K562 (cell line): ENCODE data around the gene CERCAM. TPM values are rescaled to one million over a fixed set of nuclear protein-coding genes. Genes with fewer than 3 reads are reported as not detected.
A peak's percentile ranks its signal among the peaks of the same experiment; 100 is the strongest.

Experiments used
- BRD4 ChIP-seq: fragments of 200-600 bp; sonication (generic); IDR thresholded peaks from 2 replicates; pipeline ENCODE4 v1.6.1; 2017; ENCODE audit warnings: inconsistent platforms
- CREB3L1 ChIP-seq: fragments of 450-650 bp; IDR thresholded peaks from 2 replicates; pipeline ENCODE4 v1.6.1; 2014; ENCODE audit warnings: low read depth, mild to moderate bottlenecking, moderate library complexity, borderline replicate concordance
- ELK3 ChIP-seq: fragments of 450-650 bp; formaldehyde crosslinking; IDR thresholded peaks from 2 replicates; pipeline ENCODE4 v1.4.0; 2020; ENCODE audit warnings: mild to moderate bottlenecking
- L3MBTL2 ChIP-seq: fragments of 450-650 bp; IDR thresholded peaks from 2 replicates; pipeline ENCODE4 v1.6.1; 2016; ENCODE audit warnings: mild to moderate bottlenecking, moderate library complexity
- MAFF ChIP-seq: IDR thresholded peaks from 2 replicates; pipeline ENCODE4 v1.6.1; 2012; ENCODE audit warnings: low read length, improper control_type of control experiment
- MAFK ChIP-seq: IDR thresholded peaks from 2 replicates; pipeline ENCODE4 v1.6.1; 2011; ENCODE audit warnings: low read length, improper control_type of control experiment
- MCM5 ChIP-seq: fragments of 450-650 bp; IDR thresholded peaks from 2 replicates; pipeline ENCODE4 v1.6.1; 2016; ENCODE audit warnings: low read depth
- MTA1 ChIP-seq: fragments of 450-650 bp; IDR thresholded peaks from 2 replicates; pipeline ENCODE4 v1.6.1; 2017; ENCODE audit warnings: borderline replicate concordance
- NFRKB ChIP-seq: fragments of 450-650 bp; IDR thresholded peaks from 2 replicates; pipeline ENCODE4 v1.6.1; 2016; ENCODE audit warnings: low read depth
- NONO ChIP-seq, 2 experiments: fragments of 200-400 bp in 1 of 2; fragments of 450-650 bp in 1 of 2; formaldehyde crosslinking in 1 of 2; IDR thresholded peaks; 2 replicates each; pipeline ENCODE4 v1.6.1; 2017; ENCODE audit warnings: low read depth in 2 of 2, mild to moderate bottlenecking in 2 of 2, moderate library complexity in 2 of 2, low read length in 1 of 2
- PKNOX1 ChIP-seq: fragments of 450-650 bp; IDR thresholded peaks from 2 replicates; pipeline ENCODE4 v1.6.1; 2016
- POLR3A ChIP-seq: IDR thresholded peaks from 2 replicates; pipeline ENCODE4 v1.6.1; 2011; ENCODE audit warnings: borderline replicate concordance, mild to moderate bottlenecking, moderate library complexity; ENCODE audit not compliant: insufficient read length, insufficient read depth; ENCODE audit errors: extremely low read depth
- POU5F1 ChIP-seq: fragments of 150-350 bp; IDR thresholded peaks from 2 replicates; pipeline ENCODE4 v1.6.1; 2014; ENCODE audit warnings: borderline replicate concordance, low read length, low read depth, mild to moderate bottlenecking; ENCODE audit not compliant: partially characterized antibody
- U2AF1 ChIP-seq: fragments of 200-400 bp; formaldehyde crosslinking; optimal IDR thresholded peaks from 2 replicates; pipeline ENCODE3; 2017; ENCODE audit warnings: mild to moderate bottlenecking, low read depth, low read length, moderate library complexity
- ZKSCAN3 ChIP-seq: fragments of 250-450 bp; sonication (Bioruptor Pico); IDR thresholded peaks from 2 replicates; pipeline ENCODE4 v1.4.0; 2020
- ZNF197 ChIP-seq: fragments of 200-800 bp; sonication (Bioruptor generic); IDR thresholded peaks from 2 replicates; pipeline ENCODE4 v1.6.1; 2016; ENCODE audit warnings: low read depth, missing genetic modification characterization, missing compliant biosample characterization
- ZZZ3 ChIP-seq: fragments of 450-650 bp; IDR thresholded peaks from 2 replicates; pipeline ENCODE4 v1.6.1; 2016; ENCODE audit warnings: antibody characterized with exemption, mild to moderate bottlenecking, moderate library complexity
- polyA plus RNA-seq, 8 experiments: library from polyadenylated mRNA; depleted of rRNA in 4 of 8; stranded (reverse) in 5 of 8; unstranded in 3 of 8; fragments of >200 nt; fragmentation: Nextera tagmentation in 2 of 8; fragmentation: Illumina TruSeq in 1 of 8; extraction: Ambion mirVana in 2 of 8; extraction: Trizol in 1 of 8; gene quantifications; 2 replicates each; pipeline versions ENCODE4 v1.2.1 to v1.2.3, GENCODE V29; 2011 to 2014; ENCODE audit warnings: inconsistent platforms in 1 of 8, missing spikeins in 1 of 8
- total RNA-seq, 7 experiments: library from RNA; depleted of rRNA in 6 of 7; stranded (reverse); fragments of >200 nt in 6 of 7; fragmentation: Illumina TruSeq in 2 of 7; extraction: Trizol in 2 of 7; gene quantifications; 2 replicates each; pipeline versions ENCODE4 v1.2.1 to v1.2.3, GENCODE V29; 2011 to 2021; ENCODE audit warnings: low replicate concordance in 1 of 7
- TF ChIP-seq, protein P1 (sequence below), 2 experiments: fragments of 450-650 bp; IDR thresholded peaks; 2 replicates each; pipeline ENCODE4 v1.6.1; 2018; ENCODE audit warnings: mild to moderate bottlenecking in 2 of 2, low read depth in 1 of 2; ENCODE audit not compliant: partially characterized antibody in 2 of 2
- TF ChIP-seq, protein P2 (sequence below): fragments of 250-450 bp; sonication (Bioruptor Pico); IDR thresholded peaks from 2 replicates; pipeline ENCODE4 v1.8.0; 2022; ENCODE audit warnings: moderate library complexity, mild to moderate bottlenecking, inconsistent platforms

CERCAM gene
- total and polyA plus RNA-seq, 9 of the 15 experiments (the other 6 are each of a cell fraction or from before 2014, with no cell fraction given), result 0.75 to 24.0 (median 18.0) TPM

GRCh38 chr9:128455849-128456612 is 35.4 kb downstream of the CERCAM start, which contains the start of gene ODF2 (continued):
- TF ChIP-seq ELK3 (CRISPR knock-in tag) (no peak), ZNF197 (no peak), MCM5 (no peak), U2AF1 (no peak), NFRKB (no peak), POLR3A (no peak), L3MBTL2 (no peak; the same call in 1 of the 2 replicates), MAFK (no peak), BRD4 (no peak), NONO (IDR thresholded peaks at IDR 0.05; ENCODE audit: low read depth in 2 of 2, low read length in 1 of 2) (peak; percentile 56 to 65; a peak in 3 of 4 replicates), PKNOX1 (peak; percentile 34; the same call in 1 of the 2 replicates), MTA1 (no peak), POU5F1 (no peak), ZZZ3 (no peak), CREB3L1 (peak; percentile 84), MAFF (no peak), ZKSCAN3 (CRISPR knock-in tag) (no peak)
- TF ChIP-seq, protein P1, sequence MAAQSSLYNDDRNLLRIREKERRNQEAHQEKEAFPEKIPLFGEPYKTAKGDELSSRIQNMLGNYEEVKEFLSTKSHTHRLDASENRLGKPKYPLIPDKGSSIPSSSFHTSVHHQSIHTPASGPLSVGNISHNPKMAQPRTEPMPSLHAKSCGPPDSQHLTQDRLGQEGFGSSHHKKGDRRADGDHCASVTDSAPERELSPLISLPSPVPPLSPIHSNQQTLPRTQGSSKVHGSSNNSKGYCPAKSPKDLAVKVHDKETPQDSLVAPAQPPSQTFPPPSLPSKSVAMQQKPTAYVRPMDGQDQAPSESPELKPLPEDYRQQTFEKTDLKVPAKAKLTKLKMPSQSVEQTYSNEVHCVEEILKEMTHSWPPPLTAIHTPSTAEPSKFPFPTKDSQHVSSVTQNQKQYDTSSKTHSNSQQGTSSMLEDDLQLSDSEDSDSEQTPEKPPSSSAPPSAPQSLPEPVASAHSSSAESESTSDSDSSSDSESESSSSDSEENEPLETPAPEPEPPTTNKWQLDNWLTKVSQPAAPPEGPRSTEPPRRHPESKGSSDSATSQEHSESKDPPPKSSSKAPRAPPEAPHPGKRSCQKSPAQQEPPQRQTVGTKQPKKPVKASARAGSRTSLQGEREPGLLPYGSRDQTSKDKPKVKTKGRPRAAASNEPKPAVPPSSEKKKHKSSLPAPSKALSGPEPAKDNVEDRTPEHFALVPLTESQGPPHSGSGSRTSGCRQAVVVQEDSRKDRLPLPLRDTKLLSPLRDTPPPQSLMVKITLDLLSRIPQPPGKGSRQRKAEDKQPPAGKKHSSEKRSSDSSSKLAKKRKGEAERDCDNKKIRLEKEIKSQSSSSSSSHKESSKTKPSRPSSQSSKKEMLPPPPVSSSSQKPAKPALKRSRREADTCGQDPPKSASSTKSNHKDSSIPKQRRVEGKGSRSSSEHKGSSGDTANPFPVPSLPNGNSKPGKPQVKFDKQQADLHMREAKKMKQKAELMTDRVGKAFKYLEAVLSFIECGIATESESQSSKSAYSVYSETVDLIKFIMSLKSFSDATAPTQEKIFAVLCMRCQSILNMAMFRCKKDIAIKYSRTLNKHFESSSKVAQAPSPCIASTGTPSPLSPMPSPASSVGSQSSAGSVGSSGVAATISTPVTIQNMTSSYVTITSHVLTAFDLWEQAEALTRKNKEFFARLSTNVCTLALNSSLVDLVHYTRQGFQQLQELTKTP (IDR thresholded peaks at IDR 0.05; ENCODE audit: low read depth in 1 of 2, partially characterized antibody in 2 of 2), result no peak
- TF ChIP-seq, protein P2, sequence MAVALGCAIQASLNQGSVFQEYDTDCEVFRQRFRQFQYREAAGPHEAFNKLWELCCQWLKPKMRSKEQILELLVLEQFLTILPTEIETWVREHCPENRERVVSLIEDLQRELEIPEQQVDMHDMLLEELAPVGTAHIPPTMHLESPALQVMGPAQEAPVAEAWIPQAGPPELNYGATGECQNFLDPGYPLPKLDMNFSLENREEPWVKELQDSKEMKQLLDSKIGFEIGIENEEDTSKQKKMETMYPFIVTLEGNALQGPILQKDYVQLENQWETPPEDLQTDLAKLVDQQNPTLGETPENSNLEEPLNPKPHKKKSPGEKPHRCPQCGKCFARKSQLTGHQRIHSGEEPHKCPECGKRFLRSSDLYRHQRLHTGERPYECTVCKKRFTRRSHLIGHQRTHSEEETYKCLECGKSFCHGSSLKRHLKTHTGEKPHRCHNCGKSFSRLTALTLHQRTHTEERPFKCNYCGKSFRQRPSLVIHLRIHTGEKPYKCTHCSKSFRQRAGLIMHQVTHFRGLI (CRISPR knock-in tag), result no peak
